NK-92 (cell line): Measurements from ENCODE around the gene OR51T1.

Experiments
- DNase-seq: peaks from one replicate; lab custom pipeline; 2025; ENCODE audit not compliant: unreplicated experiment; lab: John Stamatoyannopoulos, UW

Gene OR51T1

DNA sequence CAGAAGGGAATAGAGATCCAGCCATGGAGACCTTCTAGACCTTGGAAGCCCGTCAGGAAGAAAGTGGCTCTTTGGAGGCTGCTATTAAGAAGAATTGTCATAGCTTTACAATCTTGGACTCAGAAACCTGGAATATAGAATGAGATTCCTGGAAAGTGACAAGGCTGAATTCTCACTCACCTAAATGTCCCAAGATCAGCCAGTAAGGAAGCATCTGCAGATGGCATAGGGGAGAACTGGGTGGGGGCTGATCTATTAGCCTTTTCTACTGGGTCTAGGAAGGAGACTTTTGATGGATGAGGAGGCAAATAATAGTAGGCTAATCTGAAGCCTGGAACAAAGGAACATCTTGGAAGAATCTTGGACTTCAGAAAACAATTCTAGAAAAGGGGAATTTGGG is 42.5 kb downstream of the OR51T1 start, which contains the start of gene OR51G1:
TSS of gene OR51G1 (minus strand) at position 101 of the 400 bp plus-strand sequence. CDS start at position 101, 0 bp downstream.
- DNase-seq = no peak

GRCh38 chr11:4926608-4927007 is 44.9 kb downstream of the OR51T1 start:
- no peak for DNase-seq
